ENCODE data around the gene MAML2.

GRCh38 chr11:96306600-96306932 is 36.4 kb downstream of the MAML2 start:
- TF ChIP-seq POLR2A (IDR thresholded peaks at IDR 0.05): no peak
- TF ChIP-seq, protein P1, sequence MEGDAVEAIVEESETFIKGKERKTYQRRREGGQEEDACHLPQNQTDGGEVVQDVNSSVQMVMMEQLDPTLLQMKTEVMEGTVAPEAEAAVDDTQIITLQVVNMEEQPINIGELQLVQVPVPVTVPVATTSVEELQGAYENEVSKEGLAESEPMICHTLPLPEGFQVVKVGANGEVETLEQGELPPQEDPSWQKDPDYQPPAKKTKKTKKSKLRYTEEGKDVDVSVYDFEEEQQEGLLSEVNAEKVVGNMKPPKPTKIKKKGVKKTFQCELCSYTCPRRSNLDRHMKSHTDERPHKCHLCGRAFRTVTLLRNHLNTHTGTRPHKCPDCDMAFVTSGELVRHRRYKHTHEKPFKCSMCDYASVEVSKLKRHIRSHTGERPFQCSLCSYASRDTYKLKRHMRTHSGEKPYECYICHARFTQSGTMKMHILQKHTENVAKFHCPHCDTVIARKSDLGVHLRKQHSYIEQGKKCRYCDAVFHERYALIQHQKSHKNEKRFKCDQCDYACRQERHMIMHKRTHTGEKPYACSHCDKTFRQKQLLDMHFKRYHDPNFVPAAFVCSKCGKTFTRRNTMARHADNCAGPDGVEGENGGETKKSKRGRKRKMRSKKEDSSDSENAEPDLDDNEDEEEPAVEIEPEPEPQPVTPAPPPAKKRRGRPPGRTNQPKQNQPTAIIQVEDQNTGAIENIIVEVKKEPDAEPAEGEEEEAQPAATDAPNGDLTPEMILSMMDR (IDR thresholded peaks at IDR 0.05): no peak

All from esophagus squamous epithelium (tissue), 4 donors.